HG02759 (cell line): ENCODE data around the gene FRG1.
"Not testable (repeated sequence)": the region's sequence is repeated elsewhere in the genome, so short reads cannot be mapped to it uniquely, and the experiment has no call there.

Experiments
- ATAC-seq: cut with Tn5 transposase; IDR thresholded peaks from one replicate; pipeline ENCODE4 v1.9.1; 2021; ENCODE audit warnings: mild to moderate bottlenecking, moderate library complexity; ENCODE audit not compliant: unreplicated experiment

The FRG1 gene

DNA sequence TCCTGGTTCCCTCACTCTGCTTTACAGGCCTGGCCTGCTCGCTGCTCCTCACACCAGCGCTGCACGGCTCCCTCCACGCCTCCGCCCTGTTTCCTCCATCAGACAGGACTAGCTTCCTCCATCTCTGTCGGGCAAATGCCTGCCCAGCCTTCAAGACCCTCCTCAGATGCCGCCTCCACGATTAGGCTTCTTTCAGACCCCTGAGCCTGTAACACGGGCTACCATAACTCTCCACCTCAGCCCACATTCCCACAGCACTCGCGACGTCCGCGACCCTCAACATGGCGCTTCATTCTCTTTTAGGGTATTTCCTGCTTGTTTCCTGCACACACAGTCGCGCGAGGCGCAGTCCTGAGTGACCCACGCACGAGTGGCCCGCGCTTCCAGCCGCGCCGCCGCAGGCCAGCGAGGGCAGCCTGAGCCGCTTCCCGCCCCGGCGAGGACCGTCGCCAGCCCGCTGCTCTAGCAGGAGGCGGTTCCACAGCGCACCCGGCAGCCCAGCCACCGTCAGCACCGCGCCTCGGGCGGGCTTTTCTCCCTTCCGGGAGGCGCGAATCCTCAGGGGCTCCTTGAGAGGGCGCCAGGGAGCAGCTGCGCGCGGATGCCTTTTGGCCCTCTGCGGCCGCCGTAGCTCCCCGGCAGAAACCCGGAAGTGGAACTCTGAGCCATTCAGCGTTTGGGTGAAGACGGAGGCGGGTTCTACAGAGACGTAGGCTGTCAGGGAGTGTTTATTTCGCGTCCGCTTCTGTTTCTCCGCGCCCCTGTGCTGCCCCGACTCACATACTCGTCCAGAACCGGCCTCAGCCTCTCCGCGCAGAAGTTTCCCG is at the start of gene FRG1:
FRG1 (plus strand) TSS at position 695 of the 827 bp plus-strand sequence. CDS start 138 bp downstream, outside the sequence.
- ATAC-seq = peak; percentile 100

DNA sequence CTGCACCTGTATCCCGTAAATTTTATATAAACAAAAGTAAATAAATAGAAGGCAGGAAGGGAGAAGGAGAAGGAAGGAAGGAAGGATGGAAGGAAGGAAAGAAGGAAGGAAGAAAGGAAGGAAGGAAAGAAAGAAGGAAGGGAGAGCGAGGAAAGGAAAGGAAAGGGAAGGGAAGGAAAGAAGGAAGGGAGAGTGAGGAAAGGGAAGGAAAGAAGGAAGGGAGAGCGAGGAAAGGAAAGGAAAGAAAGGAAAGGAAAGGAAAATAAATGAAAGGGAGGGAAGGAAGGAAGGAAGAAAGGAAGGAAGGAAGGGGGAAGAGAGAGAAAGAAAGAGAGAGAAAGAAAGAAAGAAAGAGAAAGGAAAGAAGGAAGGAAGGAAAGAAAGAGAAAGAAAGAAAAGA is 43.0 kb upstream of the FRG1 start:
- no peak for ATAC-seq

DNA sequence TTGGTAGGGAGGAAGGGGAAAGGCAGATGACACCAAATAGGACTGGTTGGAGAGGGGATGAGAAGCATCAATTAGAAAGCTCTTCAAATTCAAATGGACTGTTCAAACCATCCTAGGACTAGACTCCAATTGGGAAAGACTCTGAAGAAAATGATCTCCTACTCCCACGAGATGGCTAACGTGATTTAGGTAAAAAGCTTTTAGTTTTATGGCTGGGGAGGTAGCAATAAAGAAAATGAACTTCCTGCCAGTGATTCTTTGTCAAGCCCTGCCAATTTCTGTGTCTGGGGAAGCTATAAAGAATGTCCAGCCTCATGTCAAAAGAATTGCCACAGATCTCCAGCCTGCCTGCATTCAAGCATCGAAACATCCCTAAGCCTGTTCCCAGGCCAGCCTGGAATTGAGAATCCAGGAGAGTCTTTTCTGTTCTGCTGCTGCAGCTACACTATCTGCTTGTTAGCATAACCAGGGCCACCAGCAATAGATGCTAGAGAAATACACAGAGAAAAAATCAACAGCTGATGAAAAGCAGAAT is 41.1 kb upstream of the FRG1 start:
- ATAC-seq = not testable (repeated sequence)

DNA sequence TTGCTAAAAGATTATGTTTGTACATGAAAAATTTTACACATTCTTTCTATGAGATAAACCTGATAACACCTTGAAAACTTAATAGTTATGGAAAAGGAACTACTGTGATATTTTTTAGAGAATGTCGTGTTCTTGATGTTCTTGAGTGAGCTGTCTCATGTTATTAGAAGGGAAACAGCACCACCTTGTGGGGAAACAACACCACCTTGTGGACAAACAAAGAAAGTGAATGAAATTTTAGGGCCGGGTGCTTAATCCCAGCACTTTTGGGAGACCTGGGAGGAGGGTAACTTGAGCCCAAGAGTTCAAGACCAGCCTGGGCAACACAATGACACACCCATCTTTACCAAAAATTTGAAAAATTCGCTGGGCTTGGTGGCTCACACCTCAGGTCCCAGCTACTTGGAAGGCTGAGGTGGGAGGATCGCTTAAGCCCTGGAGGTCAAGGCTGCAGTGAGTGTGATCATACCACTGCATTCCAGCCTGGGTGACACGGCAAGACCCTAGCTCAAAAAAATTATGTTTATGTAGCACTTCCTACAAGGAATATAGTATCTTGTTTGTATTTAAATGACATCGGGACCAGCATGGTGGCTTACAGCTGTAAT is 36.1 kb upstream of the FRG1 start:
- ATAC-seq = peak; percentile 90

DNA sequence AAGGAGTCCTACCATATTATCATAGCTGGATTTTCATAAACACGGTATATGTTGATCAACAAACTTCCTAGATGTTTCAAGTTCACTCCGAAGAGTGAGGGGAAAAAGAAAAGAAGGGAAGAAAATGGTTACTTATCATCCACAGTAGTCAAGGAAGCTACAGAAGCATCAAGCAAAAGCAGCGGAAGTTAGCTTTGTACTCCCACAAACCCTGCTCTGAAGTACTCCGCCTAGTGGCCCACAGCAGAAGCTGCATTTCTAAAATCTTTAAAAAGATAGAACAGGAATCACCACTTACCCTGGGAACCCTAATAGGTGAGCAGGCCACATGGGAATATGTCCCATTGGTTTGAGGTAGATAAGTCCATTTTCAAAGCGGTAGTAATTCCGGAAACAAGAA is 28.5 kb upstream of the FRG1 start:
- no peak for ATAC-seq

DNA sequence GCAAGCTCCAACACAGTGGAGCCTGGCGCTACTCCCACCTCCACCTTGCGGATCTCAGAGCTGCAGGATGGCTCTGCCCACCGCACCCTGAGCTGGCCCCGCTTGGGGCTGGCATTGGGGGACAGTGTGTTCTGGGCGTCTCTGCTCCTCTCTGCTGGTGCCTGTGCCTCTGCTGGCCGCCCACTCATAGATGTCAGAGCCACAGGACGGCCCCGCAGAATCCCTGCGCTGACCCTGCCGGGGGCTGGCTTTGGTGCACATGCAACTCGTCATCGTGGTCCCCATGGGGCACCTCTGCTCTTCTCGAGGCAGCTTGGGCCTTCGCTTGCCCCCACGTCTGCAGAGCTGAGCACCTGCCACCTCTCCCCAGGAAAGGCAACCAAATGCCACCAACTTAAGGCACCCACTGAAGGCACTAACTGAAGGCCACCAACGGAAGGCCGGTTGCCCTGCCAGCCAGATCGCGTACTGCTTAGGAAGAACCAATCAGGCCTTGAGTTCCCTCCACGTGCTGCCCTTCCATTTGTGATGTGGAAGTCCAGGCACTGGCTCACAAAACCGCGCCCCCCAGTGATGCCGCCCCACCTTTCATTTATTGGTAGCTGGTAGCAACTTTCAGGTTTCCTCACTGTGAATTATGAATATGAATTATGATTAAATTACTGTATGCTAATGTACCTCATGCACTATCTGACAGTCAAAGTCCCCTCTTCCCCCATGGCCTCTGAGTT is 23.3 kb upstream of the FRG1 start:
- no peak for ATAC-seq

DNA sequence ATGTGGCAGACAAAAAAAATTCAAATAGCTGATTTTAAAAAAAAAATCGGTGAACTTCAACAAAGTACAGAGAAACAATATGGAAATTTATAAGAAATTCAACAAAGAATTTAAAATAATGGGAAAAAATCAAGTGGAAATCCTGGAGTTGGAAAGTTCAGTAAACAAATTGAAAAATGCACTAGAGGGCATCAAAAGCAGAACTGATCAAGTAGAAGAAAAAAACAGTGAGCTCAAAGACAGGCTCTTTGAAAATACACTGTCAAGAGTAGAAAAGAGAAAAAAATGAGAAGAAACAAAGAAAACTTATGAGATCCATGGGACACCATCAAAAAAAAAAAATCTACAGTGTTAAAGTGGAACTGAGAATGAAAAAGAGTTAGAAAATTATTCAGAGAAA is 19.6 kb upstream of the FRG1 start:
- ATAC-seq = no peak

DNA sequence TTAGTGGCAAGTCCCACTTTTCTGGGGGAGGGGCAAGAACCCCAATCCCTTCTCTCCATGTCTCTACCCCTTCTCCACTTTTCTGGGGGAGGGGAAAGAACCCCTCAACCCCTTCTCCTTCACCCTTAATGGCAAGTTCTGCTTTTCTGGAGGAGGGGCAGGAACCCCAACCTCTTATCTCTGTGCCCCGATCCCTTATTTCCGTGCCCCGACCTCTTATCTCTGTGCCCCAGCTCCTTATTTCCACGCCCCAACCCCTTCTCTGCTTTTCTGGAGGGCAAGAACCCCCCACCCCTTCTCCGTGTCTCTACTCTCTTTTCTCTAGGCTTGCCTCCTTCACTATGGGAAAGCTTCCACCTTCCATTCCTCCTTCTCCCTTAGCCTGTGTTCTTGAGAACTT is 13.9 kb upstream of the FRG1 start:
- ATAC-seq = not testable (repeated sequence)

DNA sequence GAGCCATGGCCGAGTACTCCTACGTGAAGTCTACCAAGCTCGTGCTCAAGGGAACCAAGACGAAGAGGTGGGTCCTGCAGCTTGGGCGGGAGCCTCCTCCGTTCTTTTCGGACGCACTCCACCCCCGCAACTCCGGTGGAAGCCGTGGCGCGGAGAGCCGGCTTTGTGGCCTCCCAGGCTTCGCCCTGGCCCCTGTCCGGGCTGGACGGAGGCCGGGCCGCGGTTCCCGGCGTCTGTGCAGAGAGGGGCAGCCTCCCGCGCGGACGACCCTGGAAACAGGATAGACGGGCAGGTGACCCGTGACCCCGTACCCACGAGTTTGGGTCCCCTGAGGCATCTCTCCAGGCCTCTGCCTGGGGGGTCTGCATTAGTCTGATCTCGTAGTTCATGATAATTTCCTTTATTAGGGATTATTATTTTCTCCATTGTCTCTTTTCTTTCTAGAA is 356 bp downstream of the FRG1 start:
- ATAC-seq = no peak

DNA sequence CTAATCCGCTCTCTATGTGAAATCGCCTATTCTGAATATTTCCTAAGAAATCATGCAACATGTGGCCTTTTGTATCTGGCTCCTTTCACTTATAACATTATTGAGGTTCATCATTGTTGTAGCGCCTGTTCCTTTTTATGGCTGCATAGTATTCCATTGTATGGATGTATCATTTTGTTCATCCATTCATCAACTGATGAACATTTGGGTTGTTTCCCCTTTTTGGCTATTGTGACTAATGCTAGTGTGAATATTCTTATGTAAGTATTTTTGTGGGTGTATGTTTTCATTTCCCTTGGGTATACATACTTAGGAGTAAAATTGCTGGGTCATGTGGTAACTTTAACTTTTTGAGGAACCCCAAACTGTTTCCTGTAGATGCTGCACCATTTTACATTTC is 1.7 kb downstream of the FRG1 start:
- ATAC-seq = not testable (repeated sequence)

DNA sequence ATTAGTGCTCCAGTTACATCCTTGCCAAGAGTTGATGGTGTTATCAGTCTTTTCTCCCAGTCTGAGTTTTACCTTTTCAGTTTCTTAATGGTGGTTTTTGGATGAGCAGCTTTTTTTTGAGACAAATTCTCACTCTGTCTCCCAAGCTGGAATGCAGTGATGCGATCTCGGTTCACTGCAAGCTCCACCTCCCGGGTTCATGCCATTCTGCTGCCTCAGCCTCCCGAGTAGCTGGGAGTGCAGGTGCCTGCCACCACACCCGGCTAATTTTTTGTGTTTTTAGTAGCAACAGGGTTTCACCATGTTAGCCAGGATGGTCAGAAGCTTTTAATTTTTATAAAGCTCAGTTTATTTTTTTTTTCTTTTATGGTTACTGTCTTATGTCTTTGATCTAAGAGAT is 3.4 kb downstream of the FRG1 start:
- ATAC-seq = not testable (repeated sequence)

DNA sequence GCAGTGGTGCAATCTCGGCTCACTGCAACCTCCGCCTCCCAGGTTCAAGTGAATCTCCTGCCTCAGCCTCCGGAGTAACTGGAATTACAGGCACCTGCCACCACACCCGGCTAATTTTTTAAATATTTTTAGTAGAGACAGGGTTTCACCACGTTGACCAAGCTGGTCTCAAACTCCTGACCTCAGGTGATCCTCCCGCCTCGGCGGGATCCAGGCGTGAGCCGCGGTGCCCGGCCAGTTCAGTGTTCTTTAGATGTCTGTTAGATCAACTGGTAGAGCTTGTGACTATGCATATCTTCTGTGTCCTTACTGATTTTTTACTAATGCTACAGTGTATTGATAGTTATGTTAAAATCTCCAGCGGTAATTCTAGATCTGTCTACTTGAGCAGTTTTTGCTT is 6.2 kb downstream of the FRG1 start:
- ATAC-seq = not testable (repeated sequence)

DNA sequence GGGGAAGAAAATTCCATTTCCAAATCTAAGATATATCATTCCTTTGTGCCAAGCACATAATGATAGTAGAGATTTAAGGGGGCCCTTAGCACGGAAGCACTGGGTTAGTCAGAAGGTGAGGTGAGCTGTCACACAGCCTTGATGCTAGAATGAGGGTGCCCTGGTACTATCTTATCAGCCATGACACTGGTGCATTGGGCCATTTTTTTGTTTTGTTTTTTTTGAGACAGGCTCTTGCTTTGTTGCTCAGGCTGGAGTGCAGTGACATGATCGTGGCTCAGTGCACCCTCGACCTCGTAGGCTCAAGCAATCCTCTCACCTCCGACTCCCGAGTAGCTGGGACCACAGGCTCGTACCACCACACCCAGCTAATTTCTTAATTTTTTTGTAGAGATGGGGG is 7.8 kb downstream of the FRG1 start:
- not testable (repeated sequence) for ATAC-seq

DNA sequence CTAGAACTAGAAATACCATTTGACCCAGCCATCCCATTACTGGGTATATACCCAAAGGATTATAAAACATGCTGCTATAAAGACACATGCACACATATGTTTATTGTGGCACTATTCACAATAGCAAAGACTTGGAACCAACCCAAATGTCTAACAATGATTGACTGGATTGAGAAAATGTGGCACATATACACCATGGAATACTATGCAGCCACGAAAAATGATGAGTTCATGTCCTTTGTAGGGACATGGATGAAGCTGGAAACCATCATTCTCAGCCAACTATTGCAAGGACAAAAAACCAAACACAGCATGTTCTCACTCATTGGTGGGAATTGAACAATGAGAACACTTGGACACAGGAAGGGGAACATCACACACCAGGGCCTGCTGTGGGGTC is 28.6 kb downstream of the FRG1 start:
- ATAC-seq = not testable (repeated sequence)

DNA sequence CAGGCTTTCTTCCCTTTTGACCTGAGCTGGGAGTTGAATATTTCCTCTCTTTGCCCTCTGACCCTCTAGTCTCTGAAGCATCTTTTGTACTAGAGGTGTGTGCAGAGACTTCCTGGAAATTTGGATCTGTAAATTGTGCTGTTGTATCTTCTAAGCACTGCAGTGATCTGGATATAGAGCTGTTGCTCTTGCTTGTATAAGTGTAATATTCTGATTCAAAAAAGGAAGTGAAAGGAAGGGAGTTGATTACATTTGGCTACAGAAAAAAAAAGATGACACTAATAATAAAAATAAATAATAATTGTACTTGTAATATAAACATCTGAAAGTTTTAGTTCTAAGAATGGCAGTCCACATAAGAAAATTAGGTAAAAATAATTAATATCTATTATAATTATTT is 33.0 kb downstream of the FRG1 start:
- ATAC-seq = no peak

DNA sequence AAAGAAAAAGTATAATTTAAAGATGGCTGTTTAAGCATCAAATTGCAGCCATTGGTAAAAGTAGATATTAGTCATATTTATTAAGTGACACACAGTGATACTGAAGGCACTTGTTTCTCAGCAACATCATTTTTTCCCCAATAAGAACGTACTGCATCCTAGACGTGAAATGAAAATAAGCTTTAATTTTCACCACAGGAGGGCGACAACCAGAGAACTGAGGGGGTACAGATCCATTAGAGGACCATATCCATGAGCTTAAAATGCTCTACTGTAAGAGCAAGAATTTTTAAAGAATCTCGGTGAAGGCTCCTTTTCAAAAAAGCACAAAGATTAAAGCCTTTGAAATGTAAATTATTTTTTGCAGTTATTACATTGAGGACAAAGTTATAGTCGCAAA is 33.4 kb downstream of the FRG1 start:
- no peak for ATAC-seq

DNA sequence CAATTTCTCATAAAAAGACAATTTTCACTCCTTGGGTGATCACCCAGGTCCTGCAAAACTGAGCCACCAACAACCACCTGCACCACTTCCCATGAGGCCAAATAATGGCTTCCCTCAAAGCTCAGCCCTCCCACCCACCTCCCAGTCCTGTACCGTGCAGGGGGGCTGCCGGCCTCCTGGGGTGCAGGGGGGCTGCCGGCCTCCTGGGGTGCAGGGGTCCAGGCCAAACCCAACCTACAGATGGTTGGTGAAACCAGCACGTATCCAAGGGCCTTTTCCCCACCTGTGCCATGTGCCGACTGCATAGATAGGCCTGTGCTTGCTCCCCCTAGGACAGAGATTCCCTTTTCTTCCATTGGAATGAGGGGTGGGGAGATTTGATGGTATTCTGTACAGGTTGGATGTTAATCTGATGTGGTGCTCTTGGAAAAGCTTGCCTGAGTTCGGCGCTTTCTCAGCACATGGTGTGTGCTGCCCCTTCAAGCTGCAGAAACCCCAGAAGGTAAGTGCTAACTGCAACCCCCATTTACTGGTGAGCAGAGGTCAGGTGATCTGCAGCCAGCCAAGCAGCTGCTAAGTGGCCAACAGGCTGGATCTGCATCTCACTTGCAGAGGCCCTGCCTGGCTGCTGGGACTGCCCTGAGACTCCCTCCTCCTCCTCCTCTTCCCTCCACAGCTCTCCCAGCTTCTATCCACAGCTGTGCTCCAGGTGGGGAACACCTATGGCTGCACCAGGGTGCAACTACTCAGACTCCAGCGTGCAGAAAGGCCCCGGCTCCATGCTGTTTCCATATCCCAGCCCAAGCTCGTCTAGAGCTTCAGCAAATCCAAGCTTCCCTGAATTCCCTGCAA is 38.8 kb downstream of the FRG1 start:
- ATAC-seq = no peak

DNA sequence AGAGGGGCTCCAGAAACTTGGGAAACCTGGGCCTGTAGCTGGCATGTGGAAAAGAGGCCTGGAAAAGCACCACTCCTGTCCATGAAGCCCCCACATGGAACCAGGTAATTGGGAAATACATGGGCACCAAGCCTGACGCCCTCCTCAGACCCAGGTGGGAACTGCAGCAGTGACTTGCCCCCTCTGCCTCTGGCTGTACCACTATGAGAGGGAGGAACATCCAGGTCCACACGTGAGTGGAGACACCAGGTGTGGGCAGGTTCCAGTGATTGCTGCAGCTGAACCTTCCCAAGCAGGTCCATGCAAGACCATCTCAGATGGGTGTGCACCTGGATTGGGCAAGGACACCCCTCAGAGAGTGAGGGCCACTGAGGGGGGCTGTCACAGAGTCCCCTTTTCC is 39.6 kb downstream of the FRG1 start:
- ATAC-seq = not testable (repeated sequence)

DNA sequence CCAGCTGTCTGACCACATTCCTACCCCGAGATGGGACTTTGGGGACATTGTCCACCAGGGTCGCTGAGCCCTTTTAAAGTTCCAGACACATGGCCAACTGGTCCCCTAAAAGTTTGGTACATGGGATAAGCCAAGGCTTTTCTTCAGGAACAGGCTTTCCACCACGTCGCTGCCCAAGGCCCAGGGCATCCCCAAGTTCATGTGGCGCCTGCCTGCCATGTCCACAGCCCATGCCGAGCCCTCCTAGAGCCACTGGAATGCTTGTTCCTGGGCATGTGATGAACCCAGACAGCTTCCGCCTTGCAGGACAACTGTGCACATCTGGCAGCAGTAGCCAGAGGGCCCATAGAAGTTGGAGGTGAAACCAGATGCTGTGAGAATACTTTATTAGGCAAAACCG is 41.3 kb downstream of the FRG1 start:
- no peak for ATAC-seq

DNA sequence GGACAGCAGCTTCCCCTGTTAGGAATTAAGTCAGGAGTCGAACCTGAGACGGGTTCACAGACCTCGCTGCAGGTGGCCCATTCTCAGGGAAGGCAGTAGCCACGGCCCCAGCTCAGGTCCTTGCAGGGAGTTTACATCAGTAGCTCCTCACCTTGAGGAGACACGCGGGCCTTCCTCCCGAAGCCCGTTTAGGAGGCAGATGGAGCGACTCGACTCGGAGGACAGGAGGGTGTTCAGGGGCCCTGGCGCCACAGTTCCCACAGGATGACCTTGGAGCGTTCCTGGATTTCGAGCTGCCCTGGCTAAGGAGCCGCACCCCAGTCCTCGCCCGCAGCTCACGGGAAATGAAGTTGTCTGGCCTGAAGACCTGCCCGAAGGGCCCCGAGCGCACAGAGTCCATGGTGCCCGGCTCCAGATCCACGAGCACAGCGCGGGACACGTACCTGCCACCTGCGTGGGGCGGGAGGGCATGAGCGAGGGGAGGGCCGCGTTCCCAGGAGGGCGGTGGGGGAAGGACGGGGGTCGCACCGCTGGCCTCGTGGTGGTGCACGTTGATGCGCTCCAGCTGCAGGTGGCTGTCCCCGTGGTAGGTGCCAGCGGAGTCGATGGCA is 43.3 kb downstream of the FRG1 start:
- not testable (repeated sequence) for ATAC-seq
